Fibroblast of mammary gland (primary cell): ENCODE results near the gene APOL3.

Experiments used
- DNase-seq: peaks from one replicate; pipeline ENCODE4 v3.0.0-alpha.2; 2010; ENCODE audit warnings: low read depth
- H3K4me3 ChIP-seq: 2 replicates; pipeline ENCODE4 v1.5.1; 2011; ENCODE audit warnings: low read depth, mild to moderate bottlenecking, low read length, moderate library complexity; ENCODE audit not compliant: control insufficient read depth
- CTCF ChIP-seq: conservative IDR thresholded peaks from 2 replicates; pipeline ENCODE4 v1.5.1; 2011; ENCODE audit warnings: low read depth, low read length, inconsistent platforms; ENCODE audit not compliant: control insufficient read depth, insufficient read depth

APOL3 gene

DNA sequence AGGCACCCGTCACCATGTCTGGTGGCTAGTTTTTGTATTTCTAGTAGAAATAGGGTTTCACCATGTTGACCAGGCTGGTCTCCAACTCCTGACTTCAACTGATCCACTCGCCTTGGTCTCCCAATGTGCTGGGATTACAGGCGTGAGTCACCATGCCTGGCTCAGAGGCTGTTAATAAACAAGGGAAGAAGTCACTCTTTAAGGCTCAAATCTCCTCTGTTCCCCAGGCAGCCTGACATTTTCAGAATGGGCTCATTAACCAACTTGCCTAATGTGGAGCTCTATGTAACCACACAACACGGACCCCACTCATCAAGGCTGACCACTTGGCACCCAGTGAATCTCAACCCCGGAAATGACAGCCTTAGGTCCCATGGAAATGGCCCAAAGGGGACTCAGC, 24.1 kb downstream of the APOL3 start:
- TF ChIP-seq CTCF, result no peak
- DNase-seq, result peak; percentile 79
- no peak overlapping the region for H3K4me3 ChIP-seq

- TF ChIP-seq CTCF, result no peak
- DNase-seq, result no peak
- no peak overlapping the region for H3K4me3 ChIP-seq
Measured at GRCh38 chr22:36135306-36135980, 25.1 kb downstream of the APOL3 start.

- no peak for TF ChIP-seq CTCF
- DNase-seq, result no peak
- no peak overlapping the region for H3K4me3 ChIP-seq
Measured at GRCh38 chr22:36134182-36134581, 26.4 kb downstream of the APOL3 start.

GRCh38 chr22:36131907-36132306, 28.6 kb downstream of the APOL3 start:
- TF ChIP-seq CTCF, result no peak
- H3K4me3 ChIP-seq, result no peak overlapping the region
- no peak for DNase-seq

GRCh38 chr22:36129486-36130388, 30.8 kb downstream of the APOL3 start:
- no peak overlapping the region for H3K4me3 ChIP-seq
- no peak for TF ChIP-seq CTCF
- DNase-seq, result no peak

GRCh38 chr22:36129071-36129470, 31.5 kb downstream of the APOL3 start:
- no peak overlapping the region for H3K4me3 ChIP-seq
- DNase-seq, result no peak
- no peak for TF ChIP-seq CTCF
